ENCODE data around the gene CYTH1.

GRCh38 chr17:78748730-78749317 lies 33.2 kb downstream of the CYTH1 start:
- TF ChIP-seq FOXM1 (IDR thresholded peaks at IDR 0.05; ENCODE audit: borderline replicate concordance, low read depth) (no peak), TAF1 (IDR thresholded peaks at IDR 0.05; ENCODE audit: low read depth) (no peak), YY1 (IDR thresholded peaks at IDR 0.05; ENCODE audit: low read depth) (no peak), MAX (IDR thresholded peaks at IDR 0.05) (no peak)

All from Ishikawa (cell line).